DMS53 treated with DMSO at 0.1 percent for 48 hours (cell line): ENCODE measurements around the gene PHKB.

Experiments used
- DNase-seq: peaks from one replicate; lab custom pipeline; 2025; ENCODE audit not compliant: unreplicated experiment; lab: John Stamatoyannopoulos, UW

The PHKB gene

GRCh38 chr16:47612711-47613110, 151.6 kb downstream of the PHKB start:
- no peak for DNase-seq

GRCh38 chr16:47613251-47613650, 152.1 kb downstream of the PHKB start:
- no peak for DNase-seq

- DNase-seq, result no peak
Measured at GRCh38 chr16:47617732-47618131, 156.6 kb downstream of the PHKB start.

- no peak for DNase-seq
Measured at GRCh38 chr16:47622451-47623176, 161.5 kb downstream of the PHKB start.

GRCh38 chr16:47624563-47624962, 163.4 kb downstream of the PHKB start:
- DNase-seq, result no peak

GRCh38 chr16:47625115-47625567, 164.0 kb downstream of the PHKB start:
- DNase-seq, result no peak

GRCh38 chr16:47626246-47626645, 165.1 kb downstream of the PHKB start:
- DNase-seq, result no peak

GRCh38 chr16:47627085-47627639, 166.0 kb downstream of the PHKB start:
- no peak for DNase-seq

- no peak for DNase-seq
Measured at GRCh38 chr16:47627721-47628120, 166.6 kb downstream of the PHKB start.

- no peak for DNase-seq
Measured at GRCh38 chr16:47631131-47631530, 170.0 kb downstream of the PHKB start.

GRCh38 chr16:47634126-47634525, 173.0 kb downstream of the PHKB start:
- DNase-seq, result no peak

GRCh38 chr16:47634727-47635126, 173.6 kb downstream of the PHKB start:
- no peak for DNase-seq

GRCh38 chr16:47636501-47637099, 175.5 kb downstream of the PHKB start:
- no peak for DNase-seq

- DNase-seq, result no peak
Measured at GRCh38 chr16:47638175-47638574, 177.0 kb downstream of the PHKB start.

GRCh38 chr16:47640661-47641060, 179.5 kb downstream of the PHKB start:
- no peak for DNase-seq

GRCh38 chr16:47643323-47644000, 182.3 kb downstream of the PHKB start:
- no peak for DNase-seq

GRCh38 chr16:47644166-47644565, 183.0 kb downstream of the PHKB start:
- no peak for DNase-seq

GRCh38 chr16:47644661-47645060, 183.5 kb downstream of the PHKB start:
- DNase-seq, result no peak

- DNase-seq, result no peak
Measured at GRCh38 chr16:47646914-47647313, 185.8 kb downstream of the PHKB start.

- no peak for DNase-seq
Measured at GRCh38 chr16:47657032-47657431, 195.9 kb downstream of the PHKB start.

- no peak for DNase-seq
Measured at GRCh38 chr16:47657977-47658376, 196.8 kb downstream of the PHKB start.

GRCh38 chr16:47660540-47660939, 199.4 kb downstream of the PHKB start:
- no peak for DNase-seq
